ENCODE data around the gene BNIP1.

DNA sequence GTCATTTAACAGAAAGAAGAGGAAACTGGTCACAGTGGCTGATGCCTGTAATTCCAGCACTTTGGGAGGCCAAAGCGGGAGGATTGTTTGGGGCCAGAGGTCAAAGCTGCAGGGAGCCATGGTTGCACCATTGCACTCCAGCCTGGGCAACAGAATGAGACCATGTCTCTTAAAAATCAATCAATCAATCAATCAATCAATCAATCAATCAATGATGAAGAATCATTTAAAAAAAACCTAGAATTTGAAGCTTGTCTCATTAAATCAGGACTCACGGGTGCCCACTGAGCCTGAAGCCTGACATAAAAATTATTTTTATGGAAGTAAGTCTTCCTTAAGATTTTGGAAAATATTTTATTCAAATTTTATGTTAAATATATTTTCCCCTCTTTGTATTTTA lies 43.9 kb downstream of the BNIP1 start:
- TF ChIP-seq CTCF (IDR thresholded peaks at IDR 0.05 in 8 of 11, conservative IDR thresholded peaks at IDR 0.05 in 3 of 11) (no peak), POLR2A (IDR thresholded peaks at IDR 0.05) (no peak)
